Neural cell (in vitro differentiated cells): ENCODE measurements around the gene CD177.
"Not testable (repeated sequence)": the region's sequence is repeated elsewhere in the genome, so short reads cannot be mapped to it uniquely, and the experiment has no call there.

Source experiments
- EP300 ChIP-seq: fragments of 450-650 bp; conservative IDR thresholded peaks from 2 replicates; pipeline ENCODE4 v1.6.1; 2014; ENCODE audit warnings: antibody characterized with exemption, mild to moderate bottlenecking, moderate library complexity; ENCODE audit not compliant: poor library complexity, severe bottlenecking
- EZH2 ChIP-seq: fragments of 200-600, 300-800 bp; shearing (Covaris generic), sonication (generic); IDR thresholded peaks from 2 replicates; pipeline ENCODE4 v1.6.1; 2014; ENCODE audit warnings: antibody characterized with exemption, low read length, borderline replicate concordance, mild to moderate bottlenecking; ENCODE audit not compliant: insufficient read depth, poor library complexity, severe bottlenecking
- MXI1 ChIP-seq: fragments of 450-650 bp; conservative IDR thresholded peaks from 2 replicates; pipeline ENCODE4 v1.6.1; 2014; ENCODE audit warnings: antibody characterized with exemption, mild to moderate bottlenecking; ENCODE audit not compliant: poor library complexity, severe bottlenecking
- POLR2AphosphoS5 ChIP-seq: IDR thresholded peaks from 2 replicates; pipeline ENCODE4 v1.6.1; 2012
- REST ChIP-seq: IDR thresholded peaks from 2 replicates; pipeline ENCODE4 v1.6.1; 2012; ENCODE audit warnings: borderline replicate concordance
- SMC3 ChIP-seq: fragments of 450-650 bp; conservative IDR thresholded peaks from 2 replicates; pipeline ENCODE4 v1.6.1; 2014; ENCODE audit warnings: antibody characterized with exemption, mild to moderate bottlenecking, moderate library complexity; ENCODE audit not compliant: poor library complexity
- TF ChIP-seq, protein P1 (sequence below): fragments of 450-650 bp; IDR thresholded peaks from 2 replicates; pipeline ENCODE4 v1.5.1; 2014; ENCODE audit warnings: antibody characterized with exemption, mild to moderate bottlenecking, moderate library complexity; ENCODE audit not compliant: poor library complexity, severe bottlenecking

DNA sequence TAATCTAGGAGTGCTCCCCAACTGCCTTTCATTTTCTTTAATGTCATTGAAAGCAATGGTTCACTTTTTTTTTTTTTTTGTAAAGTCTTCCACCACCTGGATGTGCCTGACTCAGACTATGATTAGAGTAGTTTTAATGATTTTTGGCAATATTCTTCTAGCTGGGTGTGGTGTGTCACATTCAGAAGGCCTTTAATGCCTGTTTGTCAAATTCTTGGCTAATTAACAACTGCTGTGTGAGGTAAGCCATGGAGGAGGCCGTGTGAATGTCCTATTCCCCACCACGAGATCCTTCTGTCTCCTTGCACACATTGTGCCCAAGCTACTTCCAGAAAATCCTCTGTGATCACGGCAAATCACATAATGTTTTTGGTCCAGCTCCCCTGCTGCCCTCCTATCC, 30.3 kb downstream of the CD177 start:
- TF ChIP-seq, protein P1, sequence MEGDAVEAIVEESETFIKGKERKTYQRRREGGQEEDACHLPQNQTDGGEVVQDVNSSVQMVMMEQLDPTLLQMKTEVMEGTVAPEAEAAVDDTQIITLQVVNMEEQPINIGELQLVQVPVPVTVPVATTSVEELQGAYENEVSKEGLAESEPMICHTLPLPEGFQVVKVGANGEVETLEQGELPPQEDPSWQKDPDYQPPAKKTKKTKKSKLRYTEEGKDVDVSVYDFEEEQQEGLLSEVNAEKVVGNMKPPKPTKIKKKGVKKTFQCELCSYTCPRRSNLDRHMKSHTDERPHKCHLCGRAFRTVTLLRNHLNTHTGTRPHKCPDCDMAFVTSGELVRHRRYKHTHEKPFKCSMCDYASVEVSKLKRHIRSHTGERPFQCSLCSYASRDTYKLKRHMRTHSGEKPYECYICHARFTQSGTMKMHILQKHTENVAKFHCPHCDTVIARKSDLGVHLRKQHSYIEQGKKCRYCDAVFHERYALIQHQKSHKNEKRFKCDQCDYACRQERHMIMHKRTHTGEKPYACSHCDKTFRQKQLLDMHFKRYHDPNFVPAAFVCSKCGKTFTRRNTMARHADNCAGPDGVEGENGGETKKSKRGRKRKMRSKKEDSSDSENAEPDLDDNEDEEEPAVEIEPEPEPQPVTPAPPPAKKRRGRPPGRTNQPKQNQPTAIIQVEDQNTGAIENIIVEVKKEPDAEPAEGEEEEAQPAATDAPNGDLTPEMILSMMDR = not testable (repeated sequence)
- not testable (repeated sequence) for TF ChIP-seq REST, POLR2AphosphoS5, EZH2, MXI1, SMC3, EP300
